ENCODE measurements around the gene DDX5.
"Not testable (repeated sequence)": the region's sequence is repeated elsewhere in the genome, so short reads cannot be mapped to it uniquely, and the experiment has no call there.

DDX5 gene

DNA sequence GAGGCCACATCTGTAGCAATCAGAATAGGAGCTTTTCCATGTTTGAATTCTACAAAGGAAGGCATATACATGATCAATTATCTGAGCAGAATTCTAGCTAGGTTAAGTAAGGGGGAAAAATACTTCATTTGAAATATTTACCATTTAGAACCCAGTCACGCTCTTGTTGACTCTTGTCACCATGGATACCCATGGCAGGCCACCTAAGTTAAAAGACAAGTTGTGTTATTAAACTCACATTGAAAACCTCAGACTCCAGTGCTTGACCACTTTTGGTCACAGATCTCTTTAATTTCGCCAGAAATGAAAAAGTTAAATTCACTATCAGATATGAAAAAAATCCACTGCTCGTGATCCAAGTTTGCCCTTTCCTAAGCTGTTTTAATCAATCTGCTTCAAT, 4.1 kb downstream of the DDX5 start:
- peak overlapping the region in 1 of 2 donors; percentile 100 for H3K27ac Mint-ChIP-seq
- H3K9me3 Mint-ChIP-seq, result no peaks in the 10 kb centered on the region
- H3K27me3 Mint-ChIP-seq, result no peaks in the 10 kb centered on the region
- ATAC-seq (no peak), DNase-seq (no peak)
- H3K4me3 Mint-ChIP-seq, result peak overlapping the region; percentile 3 to 63
- H3K4me1 Mint-ChIP-seq, result peaks cover 93% of the 10 kb centered on the region

- no peak for ATAC-seq
- peak overlapping the region in 1 of 2 donors; percentile 100 for H3K27ac Mint-ChIP-seq
- peak overlapping the region in 1 of 2 donors; percentile 63 for H3K4me3 Mint-ChIP-seq
- DNase-seq, result peak in 1 of 2 donors; percentile 47
- no peaks in the 10 kb centered on the region for H3K9me3 Mint-ChIP-seq
- peaks cover 100% of the 10 kb centered on the region for H3K4me1 Mint-ChIP-seq
- H3K27me3 Mint-ChIP-seq, result no peaks in the 10 kb centered on the region
Measured at GRCh38 chr17:64500862-64501765, 5.0 kb downstream of the DDX5 start.

DNA sequence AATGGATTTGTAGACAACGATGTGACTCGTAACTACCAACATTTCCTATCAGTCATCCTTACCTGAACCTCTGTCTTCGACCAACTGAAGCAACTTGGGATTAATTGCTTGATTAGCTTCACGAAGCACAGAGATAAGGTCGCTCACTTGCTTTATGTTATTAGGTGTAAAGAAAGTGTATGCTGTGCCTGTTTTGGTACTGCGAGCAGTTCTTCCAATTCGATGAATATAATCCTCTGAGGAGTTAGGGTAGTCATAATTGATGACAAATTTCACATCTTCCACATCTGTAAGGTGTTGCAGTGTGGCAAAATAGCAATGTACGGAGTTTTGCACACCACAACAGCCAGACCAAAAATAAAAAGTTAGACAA, 5.6 kb downstream of the DDX5 start:
- DNase-seq, result no peak
- Mint-ChIP-seq H3K9me3 (no peaks in the 10 kb centered on the region), H3K4me3 (peak overlapping the region in 1 of 2 donors; percentile 63), H3K27me3 (no peaks in the 10 kb centered on the region), H3K27ac (peak overlapping the region in 1 of 2 donors; percentile 100), H3K4me1 (peaks cover 98% of the 10 kb centered on the region)
- ATAC-seq, result no peak

- Mint-ChIP-seq H3K27ac (peak overlapping the region in 1 of 2 donors; percentile 100), H3K4me1 (peaks cover 96% of the 10 kb centered on the region), H3K4me3 (peak overlapping the region in 1 of 2 donors; percentile 63), H3K9me3 (no peaks in the 10 kb centered on the region), H3K27me3 (no peaks in the 10 kb centered on the region)
- no peak for ATAC-seq
- peak in 1 of 2 donors; percentile 39 for DNase-seq
Measured at GRCh38 chr17:64499805-64500486, 6.1 kb downstream of the DDX5 start.

DNA sequence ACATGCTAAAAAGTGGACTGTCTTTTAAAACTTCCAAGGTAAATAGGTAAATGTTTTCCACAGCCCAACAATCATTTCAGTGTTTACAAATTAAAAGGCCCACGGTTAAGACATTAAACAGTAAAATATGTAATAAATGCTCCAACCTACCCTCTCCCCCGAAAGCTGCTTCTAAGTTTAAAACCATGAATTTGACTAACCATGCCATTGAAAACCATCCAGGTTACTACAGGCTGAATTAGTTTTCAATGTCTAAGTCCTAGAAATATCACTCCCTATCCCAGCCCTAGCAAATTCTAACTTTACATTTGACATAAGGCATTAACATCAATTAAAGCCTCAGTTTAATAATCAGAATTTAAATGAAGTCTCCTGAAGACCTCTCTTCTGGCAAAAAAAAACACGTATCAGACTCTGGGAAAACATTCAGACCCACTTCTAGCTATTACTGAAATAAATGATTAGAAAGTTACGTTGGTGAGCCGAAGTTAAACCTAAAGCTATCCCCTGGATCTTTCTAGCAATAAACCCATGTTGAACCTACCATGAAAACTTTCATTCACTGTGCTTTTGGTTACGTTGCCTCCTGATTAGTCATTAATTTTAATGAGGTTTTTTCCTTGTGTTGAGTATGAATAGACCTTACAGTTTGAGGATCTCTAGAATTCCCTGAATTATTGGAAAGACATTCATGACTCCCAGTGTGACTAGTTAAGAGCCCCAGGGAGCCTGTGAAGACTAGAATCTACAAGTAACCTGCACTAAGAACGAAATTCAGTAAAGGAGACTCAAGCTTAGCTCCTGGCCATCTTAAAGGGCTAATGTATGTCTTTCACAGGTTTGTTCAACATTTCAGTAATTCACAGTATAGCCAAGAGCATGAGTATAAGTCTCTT, 7.5 kb downstream of the DDX5 start:
- H3K4me3 Mint-ChIP-seq, result peak overlapping the region; percentile 98 to 100
- peaks cover 96% of the 10 kb centered on the region for H3K4me1 Mint-ChIP-seq
- ATAC-seq (no peak), DNase-seq (no peak)
- H3K27ac Mint-ChIP-seq, result peak overlapping the region in 1 of 2 donors; percentile 100
- H3K9me3 Mint-ChIP-seq, result no peaks in the 10 kb centered on the region
- no peaks in the 10 kb centered on the region for H3K27me3 Mint-ChIP-seq

DNA sequence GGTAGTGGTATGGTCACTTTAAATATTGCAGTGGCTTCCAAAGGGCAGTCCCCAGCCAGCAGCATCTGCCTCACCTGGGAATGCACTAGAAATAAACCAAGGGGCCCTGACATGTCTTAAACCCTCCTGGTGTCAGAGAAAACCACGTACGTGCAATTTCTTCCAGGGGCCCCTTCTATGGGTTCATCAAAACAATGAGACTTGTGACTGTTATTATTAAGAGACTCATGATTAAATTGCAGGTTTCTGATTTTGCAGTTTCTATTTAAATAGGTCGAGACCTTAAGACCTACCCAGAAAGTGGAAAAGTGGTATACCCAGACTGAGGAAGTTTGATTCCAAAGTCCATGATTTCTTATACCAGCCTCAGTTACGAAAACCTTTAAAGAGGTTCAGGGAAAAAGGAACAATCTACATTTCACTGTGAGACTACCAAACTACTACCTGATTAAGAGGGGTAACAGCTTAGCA, 8.5 kb downstream of the DDX5 start:
- Mint-ChIP-seq H3K27me3 (no peaks in the 10 kb centered on the region), H3K4me3 (peak overlapping the region; percentile 98 to 100), H3K27ac (peak overlapping the region; percentile 98 to 100), H3K4me1 (peaks cover 89% of the 10 kb centered on the region), H3K9me3 (no peaks in the 10 kb centered on the region)
- DNase-seq, result no peak
- no peak for ATAC-seq

DNA sequence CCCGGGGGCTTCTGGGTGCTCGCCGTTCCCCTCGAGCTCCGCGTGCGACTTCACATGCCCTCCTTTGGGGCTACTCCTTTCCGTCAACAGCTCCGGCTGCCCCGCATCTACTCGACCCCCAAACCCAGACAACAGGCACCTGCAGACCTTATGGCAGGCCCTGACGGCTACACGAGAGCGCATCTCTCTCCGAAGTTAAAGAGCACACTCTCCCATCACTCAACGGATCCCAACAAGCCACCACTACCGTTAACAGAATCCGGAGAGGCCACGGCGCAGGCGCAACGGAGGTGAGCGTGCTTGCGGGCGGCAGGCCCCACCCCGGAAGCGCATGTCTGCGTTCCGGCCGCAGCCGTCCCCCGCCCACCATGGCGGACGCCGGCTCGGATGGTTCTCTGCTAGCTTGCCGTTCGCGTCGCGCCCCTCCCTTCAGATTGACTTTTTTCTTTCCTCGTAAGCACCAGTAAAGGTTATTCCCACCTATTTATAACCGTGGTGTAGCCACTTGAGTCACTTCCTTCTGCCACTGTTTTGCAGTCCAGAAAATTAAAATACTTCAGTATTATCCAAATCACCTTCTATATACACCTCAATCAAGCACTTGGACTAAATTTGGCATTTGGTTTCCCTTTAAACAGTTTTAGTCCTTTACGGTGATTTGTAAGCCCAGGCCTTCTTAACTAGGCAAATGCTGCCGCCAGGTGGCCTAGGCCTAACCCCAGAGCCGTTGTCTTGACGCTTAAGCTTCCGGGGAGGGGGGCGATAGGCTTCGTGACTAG, 9.1 kb downstream of the DDX5 start, which contains the start of gene POLG2:
TSS of gene POLG2 (minus strand) at position 269 of the 779 bp plus-strand sequence. CDS start at position 183, 86 bp downstream.
- ATAC-seq, result peak; percentile 91
- peak; percentile 96 for DNase-seq
- H3K9me3 Mint-ChIP-seq, result no peaks in the 10 kb centered on the region
- H3K4me1 Mint-ChIP-seq, result peaks cover 84% of the 10 kb centered on the region
- H3K27ac Mint-ChIP-seq, result peak within 1 kb of the TSS; percentile 98 to 100
- no peaks in the 10 kb centered on the region for H3K27me3 Mint-ChIP-seq
- H3K4me3 Mint-ChIP-seq, result peak within 1 kb of the TSS; percentile 98 to 100

DNA sequence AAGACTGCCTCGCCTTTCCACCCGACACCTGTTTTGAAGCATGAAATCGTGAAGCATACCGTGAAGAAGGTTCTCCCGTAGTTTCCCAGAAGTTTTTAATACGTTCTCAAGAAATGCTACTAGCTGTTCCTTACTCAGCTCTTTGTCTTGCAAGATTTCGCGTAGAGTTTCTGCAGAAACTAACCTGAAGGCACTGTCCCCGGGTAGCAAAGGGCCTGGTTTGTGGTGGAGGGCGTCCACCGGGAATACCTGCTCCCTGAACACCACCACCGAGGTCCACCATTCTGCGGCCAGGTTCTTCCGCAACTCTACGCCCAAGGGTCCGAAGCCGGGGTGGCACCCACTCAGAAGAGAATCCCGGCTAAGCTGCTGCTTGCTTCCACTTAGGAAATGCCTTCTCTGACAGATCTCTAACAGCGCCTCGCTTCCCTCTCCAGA, 9.7 kb downstream of the DDX5 start:
- no peaks in the 10 kb centered on the region for H3K9me3 Mint-ChIP-seq
- no peak for DNase-seq
- peaks cover 84% of the 10 kb centered on the region for H3K4me1 Mint-ChIP-seq
- ATAC-seq, result no peak
- H3K27me3 Mint-ChIP-seq, result no peaks in the 10 kb centered on the region
- peak overlapping the region; percentile 98 to 100 for H3K4me3 Mint-ChIP-seq
- H3K27ac Mint-ChIP-seq, result peak overlapping the region; percentile 98 to 100

GRCh38 chr17:64495300-64495699, 10.8 kb downstream of the DDX5 start:
- peaks cover 77% of the 10 kb centered on the region for H3K4me1 Mint-ChIP-seq
- H3K27me3 Mint-ChIP-seq, H3K9me3 Mint-ChIP-seq, ATAC-seq, DNase-seq: not testable (repeated sequence)
- peak overlapping the region; percentile 98 to 100 for H3K4me3 Mint-ChIP-seq
- H3K27ac Mint-ChIP-seq, result peak overlapping the region in 1 of 2 donors; percentile 72

- Mint-ChIP-seq H3K27ac (peak overlapping the region in 1 of 2 donors; percentile 13), H3K4me3 (peak overlapping the region; percentile 98 to 100), H3K9me3 (no peaks in the 10 kb centered on the region)
Measured at GRCh38 chr17:64494121-64494520, 12.0 kb downstream of the DDX5 start.

DNA sequence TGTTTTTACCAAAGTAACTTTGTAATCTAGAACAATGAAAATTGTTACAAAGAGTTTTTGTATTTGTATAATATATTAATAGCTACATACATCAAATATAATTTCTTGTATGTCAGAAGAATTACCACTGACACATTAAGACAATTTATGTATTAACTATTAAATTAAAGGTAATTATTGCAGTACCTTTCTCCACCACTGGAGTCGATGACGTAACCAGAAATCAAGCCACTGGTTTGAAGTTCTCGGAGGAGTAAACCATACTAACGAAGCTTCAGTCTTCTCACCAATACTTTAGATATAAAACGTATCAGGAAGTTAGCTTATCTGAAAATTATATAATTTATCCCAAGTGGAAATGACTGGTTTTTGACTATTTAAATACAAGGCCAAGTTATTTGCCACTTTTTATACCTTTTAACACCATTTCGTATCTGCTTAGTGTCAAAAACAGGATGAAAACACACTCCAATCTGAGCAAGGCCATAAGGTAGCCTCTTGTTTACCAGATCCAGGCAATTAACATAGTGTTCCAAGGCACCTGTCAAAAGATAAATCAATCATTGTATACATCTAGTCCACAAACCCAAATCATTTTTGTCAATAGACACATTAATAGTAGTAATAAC, 13.5 kb downstream of the DDX5 start:
- H3K27ac Mint-ChIP-seq, result no peak overlapping the region
- no peak for ATAC-seq
- H3K27me3 Mint-ChIP-seq, result no peaks in the 10 kb centered on the region
- no peaks in the 10 kb centered on the region for H3K9me3 Mint-ChIP-seq
- peaks cover 50% of the 10 kb centered on the region for H3K4me1 Mint-ChIP-seq
- no peak overlapping the region for H3K4me3 Mint-ChIP-seq
- no peak for DNase-seq

More at GRCh38 chr17:64494121-64494520, 12.0 kb downstream of the DDX5 start:
- ATAC-seq (no peak), DNase-seq (no peak)
- Mint-ChIP-seq H3K27me3 (no peaks in the 10 kb centered on the region), H3K4me1 (peaks cover 65% of the 10 kb centered on the region)

DNA sequence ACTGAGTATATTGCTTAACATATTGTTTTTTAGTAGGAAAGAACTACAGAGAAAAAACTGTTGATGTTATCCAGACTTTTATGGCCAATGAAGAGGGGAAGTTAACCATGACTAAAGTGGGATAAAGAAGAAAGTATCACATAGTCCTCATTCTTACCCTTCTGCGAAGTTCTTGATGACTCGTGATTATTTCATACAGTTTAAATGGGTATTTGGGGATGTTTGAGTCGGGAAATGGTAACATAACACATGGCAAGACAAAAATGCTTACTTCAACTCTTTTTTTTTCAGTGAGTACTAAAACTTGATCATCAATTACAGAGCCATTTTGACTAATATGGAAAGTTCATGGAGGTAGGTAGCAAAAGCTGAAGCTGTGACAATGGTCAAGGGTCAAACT, 14.1 kb downstream of the DDX5 start:
- no peak for DNase-seq
- peaks cover 44% of the 10 kb centered on the region for H3K4me1 Mint-ChIP-seq
- no peak for ATAC-seq

GRCh38 chr17:64491034-64491860, 14.8 kb downstream of the DDX5 start:
- Mint-ChIP-seq H3K4me1 (peaks cover 36% of the 10 kb centered on the region), H3K27ac (no peak overlapping the region), H3K9me3 (no peaks in the 10 kb centered on the region), H3K27me3 (no peaks in the 10 kb centered on the region), H3K4me3 (no peak overlapping the region)
- ATAC-seq, result peak; percentile 83
- DNase-seq, result peak; percentile 48 to 61

More for the DNA sequence above, 14.1 kb downstream of the DDX5 start:
- Mint-ChIP-seq H3K27me3 (no peaks in the 10 kb centered on the region), H3K9me3 (no peaks in the 10 kb centered on the region), H3K4me3 (no peak overlapping the region), H3K27ac (no peak overlapping the region)

Measured in stimulated activated naive CD8-positive, alpha-beta T cell treated with anti-CD3 and anti-CD28 coated beads, Interleukin-15, amount 100 ng/mL, for 72 hours (primary cell).